NCI-H1105 treated with DMSO at 0.1 percent for 48 hours (cell line): ENCODE measurements around the gene OR5D14.

Source experiments
- DNase-seq: peaks from one replicate; lab custom pipeline; 2025; lab: John Stamatoyannopoulos, UW

The OR5D14 gene

GRCh38 chr11:55795256-55795655, at the start of gene OR5D14:
Gene OR5D14 (plus strand): TSS chr11:55795556. CDS start chr11:55795556, 0 bp downstream.
- no peak for DNase-seq

- no peak for DNase-seq
Measured at GRCh38 chr11:55773138-55773537, 22.2 kb upstream of the OR5D14 start, which contains the start of gene OR5D13. Gene OR5D13 (plus strand): TSS chr11:55773438. CDS start chr11:55773438, 0 bp downstream.

- DNase-seq, result no peak
Measured at GRCh38 chr11:55791606-55792005, 3.8 kb upstream of the OR5D14 start.

GRCh38 chr11:55793321-55793720, 2.0 kb upstream of the OR5D14 start:
- no peak for DNase-seq

- DNase-seq, result no peak
Measured at GRCh38 chr11:55806248-55806647, 10.9 kb downstream of the OR5D14 start.

GRCh38 chr11:55811067-55811466, 15.7 kb downstream of the OR5D14 start, which contains the start of gene OR5L1:
Gene OR5L1 (plus strand): TSS chr11:55811367. CDS start chr11:55811467, 100 bp downstream.
- DNase-seq, result no peak

GRCh38 chr11:55819330-55819729, 24.0 kb downstream of the OR5D14 start, which contains the start of gene OR5D18:
Gene OR5D18 (plus strand): TSS chr11:55819630. CDS start chr11:55819630, 0 bp downstream.
- DNase-seq, result no peak

- no peak for DNase-seq
Measured at GRCh38 chr11:55826919-55827318, 31.6 kb downstream of the OR5D14 start, which contains the start of gene OR5L2. Gene OR5L2 (plus strand): TSS chr11:55827219. CDS start chr11:55827219, 0 bp downstream.

GRCh38 chr11:55838452-55838851, 43.1 kb downstream of the OR5D14 start, which contains the start of gene OR5D16:
Gene OR5D16 (plus strand): TSS chr11:55838752. CDS start chr11:55838752, 0 bp downstream.
- DNase-seq, result no peak
